NCI-H226 (cell line): ENCODE data around the gene PPP1R2C.
A peak's percentile ranks its signal among the peaks of the same experiment; 100 is the strongest.

Source experiments
- DNase-seq: peaks from one replicate; pipeline ENCODE4 v3.0.0-alpha.2; 2015

PPP1R2C gene

DNA sequence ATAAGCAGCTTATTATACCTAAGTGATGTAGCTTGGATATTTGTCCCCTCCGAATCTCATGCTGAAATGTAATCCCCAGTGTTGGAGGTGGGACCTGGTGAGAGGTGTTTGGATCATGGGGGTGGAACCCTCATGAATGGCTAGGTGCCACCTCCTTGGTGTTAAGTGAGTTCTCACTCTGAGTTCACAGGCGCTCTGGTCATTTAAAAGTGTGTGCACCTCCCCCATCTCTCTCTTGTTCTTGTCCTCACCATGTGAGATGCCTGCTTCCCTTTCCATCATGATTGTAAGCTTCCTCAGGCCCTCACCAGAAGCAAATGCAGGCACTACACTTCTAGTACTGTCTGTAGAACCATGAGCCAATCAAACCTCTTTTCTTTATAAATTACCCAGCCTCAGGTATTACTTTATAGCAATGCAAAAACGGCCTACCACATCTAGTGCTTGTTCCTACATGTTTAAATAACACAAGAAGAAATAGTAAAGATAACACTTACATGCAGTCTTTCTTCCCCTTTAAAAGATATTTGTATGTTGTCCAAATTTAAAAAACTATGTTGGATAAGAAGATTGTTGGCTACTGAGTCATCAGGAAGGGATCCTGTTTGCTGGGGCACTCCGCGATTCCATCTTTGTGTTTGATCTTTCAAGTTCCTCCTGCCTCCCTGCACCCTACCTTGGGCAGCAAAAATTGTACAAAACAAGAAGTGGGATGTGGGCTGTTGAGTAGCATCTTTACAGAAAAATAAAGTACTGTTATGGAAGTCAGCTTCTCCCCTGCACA lies 29.7 kb downstream of the PPP1R2C start:
- peak; percentile 56 for DNase-seq

DNA sequence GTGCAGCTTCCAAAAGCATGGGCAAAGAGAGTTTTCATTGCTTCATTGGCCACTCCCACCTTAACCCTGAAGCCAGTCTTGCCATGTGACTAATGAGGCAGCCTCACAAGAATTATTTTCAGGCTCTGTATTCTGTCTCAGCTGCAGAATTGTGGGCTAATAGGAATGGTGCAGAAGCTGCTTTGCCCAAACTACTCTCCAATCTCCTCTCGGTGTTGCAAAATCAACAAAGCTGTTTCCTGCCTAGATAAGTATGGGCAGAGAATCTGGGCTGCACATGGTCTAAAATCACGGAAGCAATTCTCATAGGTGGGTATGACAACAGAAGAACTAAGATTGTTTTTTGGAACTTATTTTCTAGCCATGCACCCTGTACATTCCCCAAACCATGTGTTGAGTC lies 31.4 kb downstream of the PPP1R2C start:
- peak; percentile 85 for DNase-seq

DNA sequence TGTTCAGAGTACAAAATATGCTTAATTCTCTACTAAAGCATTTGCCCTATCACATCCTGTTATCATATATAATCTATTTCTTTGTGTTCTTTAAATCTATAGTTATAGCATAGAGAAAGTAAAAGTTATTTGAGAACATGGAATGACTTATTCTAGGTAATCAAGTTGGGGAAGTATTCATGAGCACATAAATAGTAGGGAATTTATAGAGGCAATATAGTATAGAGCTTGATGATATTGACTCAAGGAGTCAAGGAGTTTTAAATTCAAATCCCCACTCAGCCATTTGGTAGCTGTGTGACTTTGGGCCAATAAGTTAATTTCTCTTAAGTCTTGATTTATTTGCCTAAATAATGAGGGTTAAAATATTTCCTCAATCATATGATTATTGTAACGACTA lies 37.5 kb downstream of the PPP1R2C start:
- DNase-seq: no peak

DNA sequence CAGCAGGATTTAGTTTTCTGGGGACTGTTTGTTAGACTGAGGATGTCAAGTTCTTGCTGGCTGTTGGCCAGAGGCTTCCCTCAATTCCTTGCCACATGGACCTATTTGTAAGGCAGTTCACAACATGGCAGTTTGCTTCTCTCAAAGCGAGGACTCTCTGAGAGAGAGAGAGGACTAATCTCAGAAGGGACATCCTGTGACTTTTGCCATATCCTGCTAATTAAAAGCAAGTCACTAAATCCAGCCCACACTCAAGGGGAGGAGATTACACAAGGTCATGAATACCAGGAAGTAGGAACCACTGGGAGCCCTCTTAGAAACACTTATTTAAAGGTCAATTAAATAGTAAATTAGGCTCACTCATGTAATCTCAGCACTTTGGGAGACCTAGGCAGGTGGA lies 38.2 kb downstream of the PPP1R2C start:
- DNase-seq: no peak

DNA sequence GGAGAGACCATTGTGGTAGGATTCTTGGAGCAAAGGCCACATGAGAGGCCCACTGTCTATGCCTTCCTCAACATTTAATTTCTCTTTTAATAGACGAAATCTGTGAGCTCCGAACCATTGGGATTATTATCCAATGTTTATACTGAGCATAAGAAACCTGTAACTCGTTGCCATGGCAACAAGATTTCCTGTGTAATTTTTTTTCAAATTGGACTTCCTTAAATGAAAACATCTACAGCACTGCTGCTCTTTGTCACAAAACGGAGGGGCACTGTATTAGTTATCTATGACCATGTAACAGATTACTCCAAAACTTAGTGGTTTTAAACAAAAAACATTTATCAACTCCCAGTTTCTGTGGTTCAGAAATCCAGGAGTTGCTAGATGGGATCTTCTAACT lies 38.7 kb downstream of the PPP1R2C start:
- no peak for DNase-seq

- DNase-seq: no peak
Observed at GRCh38 chrX:42738552-42738951, 39.4 kb downstream of the PPP1R2C start.

DNA sequence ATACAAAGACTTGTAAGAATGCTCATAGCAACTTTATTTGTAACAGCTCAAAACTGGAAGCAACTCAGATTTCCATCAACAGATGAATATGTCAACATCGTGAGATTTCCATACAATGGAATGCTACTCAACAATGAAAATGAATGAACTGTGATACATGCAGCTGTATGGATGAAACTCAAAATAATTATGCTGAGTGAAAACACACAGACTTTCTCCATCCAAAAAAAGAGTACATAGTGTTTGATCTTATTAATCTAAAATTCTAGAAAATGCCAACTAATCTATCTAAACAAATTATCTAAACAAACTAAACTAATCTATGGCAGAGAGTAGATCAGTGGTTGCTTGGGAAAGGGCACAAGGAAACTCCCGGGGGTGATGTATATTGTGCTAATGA lies 42.7 kb downstream of the PPP1R2C start:
- DNase-seq: no peak

DNA sequence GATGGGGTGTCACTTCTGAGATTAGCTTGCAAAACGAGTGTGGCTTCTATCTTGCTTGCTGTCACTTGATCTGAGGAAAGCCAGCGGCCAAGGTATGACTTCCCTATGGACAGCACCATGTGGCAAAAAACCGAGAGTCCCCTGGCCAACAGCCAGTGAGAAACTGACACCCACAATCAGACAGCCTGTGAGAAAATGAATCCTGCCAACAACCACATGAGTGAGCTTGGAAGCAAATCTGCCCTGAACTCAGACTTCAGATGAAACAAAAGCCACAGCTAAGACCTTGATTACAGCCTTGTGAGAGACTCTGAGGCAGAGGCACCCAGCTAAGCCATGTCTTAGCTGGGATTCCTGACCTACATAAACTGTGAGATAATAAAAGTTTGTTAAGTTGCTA lies 45.5 kb downstream of the PPP1R2C start:
- DNase-seq: peak; percentile 25
